HepG2 (cell line): ENCODE measurements around the gene ATF6. TPM values are rescaled to one million over a fixed set of nuclear protein-coding genes. Genes with fewer than 3 reads are reported as not detected.

Experiments used
- ATAC-seq: fragments of 200-7000 bp; cut with Tn5 transposase; 3 replicates; pipeline ENCODE4 v1.9.1; 2020; ENCODE audit warnings: mild to moderate bottlenecking, moderate library complexity
- BruUV-seq: library from RNA; stranded (reverse); fragments of 400-500 nt; replicated peaks from 2 replicates; lab custom pipeline; 2021; lab: Mats Ljungman, UMichigan
- CTCF ChIA-PET: fragments of 300-600 bp; formaldehyde crosslinking; extraction: SDS; loops from one replicate; lab custom pipeline; 2021; ENCODE audit warnings: low total read pairs, inconsistent platforms, low intra/inter-chr PET ratio; lab: Yijun Ruan, JAX
- POLR2A ChIA-PET: fragments of 350-600 bp; sonication (Branson Sonifier 250); formaldehyde crosslinking; loops from one replicate; lab custom pipeline; 2020; ENCODE audit warnings: antibody characterized with exemption, inconsistent platforms; lab: Yijun Ruan, JAX
- DNase-seq: peaks from one replicate; pipeline ENCODE4 v3.0.0-alpha.2; 2015; ENCODE audit warnings: low spot score
- FAIRE-seq: peaks from 3 replicates; lab custom pipeline; 2011; peaks lifted over from hg19 to GRCh38; lab: Jason Lieb, UNC
- H2AFZ ChIP-seq: one replicate; pipeline ENCODE4 v1.6.1; 2011; ENCODE audit warnings: low read length, inconsistent platforms
- H3K27ac ChIP-seq: fragments of 300-600 bp; 3 replicates; pipeline ENCODE4 v1.8.0; 2011; ENCODE audit warnings: mixed run types, mild to moderate bottlenecking, mixed read lengths, low read length, inconsistent platforms; ENCODE audit not compliant: insufficient read depth; ENCODE audit errors: extremely low read length
- H3K27me3 ChIP-seq, 2 experiments: fragments of 200-600 bp in 1 of 2; 2 replicates in 1 of 2; 3 replicates in 1 of 2; pipeline versions ENCODE4 v1.6.0 to v1.8.0; 2011; ENCODE audit warnings: low read length in 2 of 2, mild to moderate bottlenecking in 2 of 2, moderate library complexity in 2 of 2, inconsistent platforms in 1 of 2; ENCODE audit not compliant: insufficient read depth in 2 of 2, control insufficient read depth in 1 of 2
- H3K36me3 ChIP-seq, 2 experiments: fragments of 200-600 bp in 1 of 2; replicated peaks in 1 of 2; 2 replicates in 1 of 2; 3 replicates in 1 of 2; pipeline versions ENCODE4 v1.5.1 to v1.8.0; 2011; ENCODE audit warnings: low read length in 2 of 2, inconsistent platforms in 1 of 2; ENCODE audit not compliant: insufficient read depth in 2 of 2, control insufficient read depth in 1 of 2
- H3K4me1 ChIP-seq: 2 replicates; pipeline ENCODE4 v1.5.1; 2012; ENCODE audit warnings: low read length, inconsistent platforms; ENCODE audit not compliant: insufficient read depth
- H3K4me2 ChIP-seq: 2 replicates; pipeline ENCODE4 v1.6.0; 2011; ENCODE audit warnings: low read depth, low read length, inconsistent platforms
- H3K4me3 ChIP-seq, 3 experiments: fragments of 200-600 bp in 1 of 3; sonication (generic), shearing (Covaris generic) in 1 of 3; replicated peaks in 1 of 3; 2 replicates each; pipeline ENCODE4 v1.5.1; 2011 to 2016; ENCODE audit warnings: low read length in 3 of 3, inconsistent platforms in 2 of 3, low read depth in 2 of 3, mild to moderate bottlenecking in 2 of 3, control low read depth in 1 of 3, mixed read lengths in 1 of 3; ENCODE audit not compliant: insufficient read depth in 1 of 3
- H3K79me2 ChIP-seq: one replicate; pipeline ENCODE4 v1.6.1; 2011; ENCODE audit warnings: low read length, inconsistent platforms; ENCODE audit not compliant: insufficient read depth
- H3K9ac ChIP-seq: 2 replicates; pipeline ENCODE4 v1.6.0; 2011; ENCODE audit warnings: mild to moderate bottlenecking, low read depth, low read length, inconsistent platforms; ENCODE audit not compliant: insufficient read depth
- H3K9me3 ChIP-seq: 2 replicates; pipeline ENCODE4 v1.5.1; 2012; ENCODE audit warnings: mild to moderate bottlenecking, low read length
- H4K20me1 ChIP-seq: 2 replicates; pipeline ENCODE4 v1.6.0; 2011; ENCODE audit warnings: inconsistent platforms, mild to moderate bottlenecking, low read length, moderate library complexity; ENCODE audit not compliant: insufficient read depth
- ATF7-NPFF ChIP-seq: sonication (generic); formaldehyde crosslinking; IDR thresholded peaks from 2 replicates; pipeline ENCODE4 v1.8.1; 2023; ENCODE audit warnings: mild to moderate bottlenecking, low read depth, missing genetic modification reagents, moderate library complexity
- BATF2 ChIP-seq: sonication (generic); formaldehyde crosslinking; IDR thresholded peaks from 2 replicates; pipeline ENCODE4 v1.8.0; 2022; ENCODE audit warnings: mild to moderate bottlenecking, missing genetic modification reagents, moderate library complexity
- BCL6 ChIP-seq: IDR thresholded peaks from 2 replicates; pipeline ENCODE4 v1.6.1; 2016; ENCODE audit warnings: missing genetic modification reagents, missing compliant biosample characterization
- CERS6 ChIP-seq: sonication (generic); formaldehyde crosslinking; IDR thresholded peaks from 2 replicates; pipeline ENCODE4 v1.5.0; 2020; ENCODE audit warnings: missing genetic modification reagents
- E2F1 ChIP-seq: sonication (generic); formaldehyde crosslinking; IDR thresholded peaks from 2 replicates; pipeline ENCODE4 v1.5.0; 2020; ENCODE audit warnings: missing genetic modification reagents
- FOXO1 ChIP-seq: sonication (generic); formaldehyde crosslinking; IDR thresholded peaks from 2 replicates; pipeline ENCODE4 v1.4.0; 2020; ENCODE audit warnings: missing genetic modification reagents
- FOXP4 ChIP-seq: sonication (generic); formaldehyde crosslinking; IDR thresholded peaks from 2 replicates; pipeline ENCODE4 v1.4.0; 2020; ENCODE audit warnings: missing genetic modification reagents
- GZF1 ChIP-seq: sonication (generic); formaldehyde crosslinking; IDR thresholded peaks from 2 replicates; pipeline ENCODE4 v1.5.1; 2020; ENCODE audit warnings: mild to moderate bottlenecking, missing genetic modification reagents
- HNF4A ChIP-seq: sonication (generic); formaldehyde crosslinking; IDR thresholded peaks from 2 replicates; pipeline ENCODE4 v1.4.0; 2020; ENCODE audit warnings: missing genetic modification reagents
- JARID2 ChIP-seq: sonication (generic); formaldehyde crosslinking; IDR thresholded peaks from 2 replicates; pipeline ENCODE4 v1.8.1; 2023; ENCODE audit warnings: missing genetic modification reagents, inconsistent platforms; ENCODE audit not compliant: insufficient replicate concordance
- KAT2B ChIP-seq: fragments of 150-350 bp; IDR thresholded peaks from 2 replicates; pipeline ENCODE4 v1.6.1; 2014; ENCODE audit warnings: low read depth, low read length, borderline replicate concordance
- NR2C2 ChIP-seq: sonication (generic); formaldehyde crosslinking; IDR thresholded peaks from 2 replicates; pipeline ENCODE4 v1.4.0; 2020; ENCODE audit warnings: missing genetic modification reagents, mild to moderate bottlenecking, moderate library complexity, borderline replicate concordance
- RNF219 ChIP-seq: sonication (generic); formaldehyde crosslinking; IDR thresholded peaks from 2 replicates; pipeline ENCODE4 v1.5.0; 2020; ENCODE audit warnings: mild to moderate bottlenecking, missing genetic modification reagents
- TRIM22 ChIP-seq: fragments of 450-650 bp; IDR thresholded peaks from 2 replicates; pipeline ENCODE4 v1.6.1; 2017
- ZFP41 ChIP-seq: sonication (generic); formaldehyde crosslinking; IDR thresholded peaks from 2 replicates; pipeline ENCODE4 v1.4.0; 2020; ENCODE audit warnings: mild to moderate bottlenecking, missing genetic modification reagents, borderline replicate concordance
- ZNF543 ChIP-seq: sonication (generic); formaldehyde crosslinking; IDR thresholded peaks from 2 replicates; pipeline ENCODE4 v1.4.0; 2020; ENCODE audit warnings: mild to moderate bottlenecking, missing genetic modification reagents
- ZNF883 ChIP-seq: sonication (generic); formaldehyde crosslinking; IDR thresholded peaks from 2 replicates; pipeline ENCODE4 v1.5.1; 2020; ENCODE audit warnings: mild to moderate bottlenecking, missing genetic modification reagents; ENCODE audit errors: not compliant biosample characterization
- WGBS: methylation state at CpG from one replicate; pipeline ENCODE4 v1.1.6; 2017; ENCODE audit warnings: low lambda C conversion rate; 5-methylcytosine and 5-hydroxymethylcytosine counted together
- in situ Hi-C: cut with HindIII; loops from 2 replicates; pipeline ENCODE4 v1.10.0; 2017; ENCODE audit warnings: low pct_unique_long_range_greater_than_20kb; ENCODE audit not compliant: extremely low pct_ligation_motif_present
- intact Hi-C: fragments of 100-400 bp; cut with micrococcal nuclease; formaldehyde crosslinking; loops from one replicate; pipeline ENCODE4 v1.10.0; 2022; ENCODE audit not compliant: unreplicated experiment
- polyA plus RNA-seq, 8 experiments: library from polyadenylated mRNA; depleted of rRNA in 3 of 8; stranded (reverse) in 7 of 8; unstranded in 1 of 8; fragments of >200 nt; fragmentation: Illumina TruSeq in 4 of 8; extraction: Trizol in 4 of 8; gene quantifications; 2 replicates each; pipeline versions ENCODE4 v1.2.1 to v1.2.3, GENCODE V29; 2011 to 2016; ENCODE audit warnings: low read depth in 4 of 8, missing spikeins in 1 of 8, mixed read lengths in 1 of 8; ENCODE audit not compliant: insufficient read depth in 1 of 8
- total RNA-seq, 5 experiments: library from RNA; depleted of rRNA; stranded (reverse); fragments of >200 nt; fragmentation: Illumina TruSeq; extraction: Trizol; gene quantifications; 2 replicates each; pipeline ENCODE4 v1.2.3, GENCODE V29; 2016; ENCODE audit warnings: low read depth in 1 of 5

ATF6 gene
- total and polyA plus RNA-seq, 2 of the 13 experiments (the other 11 are each of a cell fraction or from before 2014, with no cell fraction given), result 13.2 to 14.5 TPM

GRCh38 chr1:161950377-161950776 lies 184.3 kb downstream of the ATF6 start:
- H3K9ac ChIP-seq, result no peak overlapping the region
- no peaks in the 10 kb centered on the region for H3K9me3 ChIP-seq
- H3K79me2 ChIP-seq, result no peaks in the 10 kb centered on the region
- no peak overlapping the region for H2AFZ ChIP-seq
- CTCF ChIA-PET, result no interaction called here
- no peak overlapping the region for H3K27ac ChIP-seq
- no peak overlapping the region for H3K4me2 ChIP-seq
- 93% methylated on average over 1 of the region's 1 CpG for WGBS
- in situ Hi-C loops (no loop called here), intact Hi-C loops (no loop called here)
- BruUV-seq, result no TSS peak
- no peaks in the 10 kb centered on the region for H3K4me1 ChIP-seq
- FAIRE-seq (no peak), ATAC-seq (no peak), DNase-seq (no peak)
- no peaks in the 10 kb centered on the region for H3K27me3 ChIP-seq
- H4K20me1 ChIP-seq, result no peaks in the 10 kb centered on the region
- POLR2A ChIA-PET, result no interaction called here
- H3K4me3 ChIP-seq, result no peak overlapping the region
- no peaks in the 10 kb centered on the region; a peak in 1 of 5 replicates for H3K36me3 ChIP-seq
- TF ChIP-seq ATF7-NPFF, result no peak
- TF ChIP-seq GZF1 (CRISPR knock-in tag), result no peak
- TF ChIP-seq KAT2B, result no peak
- TF ChIP-seq TRIM22, result no peak
- TF ChIP-seq BCL6 (CRISPR knock-in tag), result no peak
- no peak for TF ChIP-seq FOXP4 (CRISPR knock-in tag)
- TF ChIP-seq BATF2 (CRISPR knock-in tag), result no peak
- no peak for TF ChIP-seq NR2C2 (CRISPR knock-in tag)
- TF ChIP-seq E2F1 (CRISPR knock-in tag), result no peak
- no peak for TF ChIP-seq ZFP41 (CRISPR knock-in tag)
- TF ChIP-seq ZNF543 (CRISPR knock-in tag), result no peak
- no peak for TF ChIP-seq ZNF883
- TF ChIP-seq RNF219 (CRISPR knock-in tag), result no peak
- no peak for TF ChIP-seq CERS6 (CRISPR knock-in tag)
- TF ChIP-seq HNF4A (CRISPR knock-in tag), result no peak
- no peak for TF ChIP-seq FOXO1 (CRISPR knock-in tag)
- no peak for TF ChIP-seq JARID2 (CRISPR knock-in tag)
